Body of pancreas (tissue), 4 donors: ENCODE measurements around the gene DYNC1LI1. TPM values are rescaled to one million over a fixed set of nuclear protein-coding genes. Genes with fewer than 3 reads are reported as not detected.

Source experiments
- ATAC-seq: fragments of 150-250 bp; one replicate; pipeline ENCODE4 v1.9.1; 2016
- DNase-seq, 4 donors: peaks; one replicate each; pipeline ENCODE4 v3.0.0-alpha.2; 2019
- H3K27ac ChIP-seq, 4 donors: fragments of 200-600 bp; sonication (generic); 1 replicate in 3 of 4; 2 replicates in 1 of 4; pipeline versions ENCODE4 v1.5.1 to v1.6.1; 2016 to 2019; ENCODE audit warnings: mild to moderate bottlenecking in 1 of 4, mixed read lengths in 1 of 4, moderate library complexity in 1 of 4
- H3K27me3 ChIP-seq, 2 donors: fragments of 200-600 bp; sonication (generic); one replicate each; pipeline ENCODE4 v1.6.0; 2016; ENCODE audit warnings: mild to moderate bottlenecking in 1 of 2
- H3K36me3 ChIP-seq, 2 donors: fragments of 200-600 bp; sonication (generic); replicated peaks in 1 of 2; 2 replicates each; pipeline ENCODE4 v1.5.1; 2016; ENCODE audit warnings: low read depth in 2 of 2; ENCODE audit not compliant: insufficient read depth in 1 of 2
- H3K4me1 ChIP-seq: fragments of 200-600 bp; sonication (generic); one replicate; pipeline ENCODE4 v1.6.0; 2016
- H3K4me3 ChIP-seq, 2 donors: fragments of 200-600 bp; sonication (generic); 1 replicate in 1 of 2; 2 replicates in 1 of 2; pipeline ENCODE4 v1.5.1; 2016 to 2019
- H3K9me3 ChIP-seq, 3 donors: fragments of 200-600 bp; sonication (generic); 1 replicate in 2 of 3; 2 replicates in 1 of 3; pipeline ENCODE4 v1.5.1; 2016
- CTCF ChIP-seq, 7 experiments: fragments of 450-650 bp in 4 of 7; fragments of 200-600 bp in 3 of 7; sonication (generic) in 3 of 7; IDR thresholded peaks; one replicate each; pipeline ENCODE4 v1.5.1; 2016 to 2019; ENCODE audit warnings: antibody characterized with exemption in 7 of 7
- POLR2A ChIP-seq, 3 donors: fragments of 450-650 bp; IDR thresholded peaks; one replicate each; pipeline ENCODE4 v1.6.1; 2016; ENCODE audit warnings: antibody characterized with exemption in 3 of 3, mild to moderate bottlenecking in 2 of 3
- WGBS, 2 donors: methylation state at CpG; one replicate each; pipeline ENCODE4 v1.1.5; 2017; 5-methylcytosine and 5-hydroxymethylcytosine counted together
- intact Hi-C: fragments of 100-400 bp; cut with DNase I; formaldehyde crosslinking; loops from one replicate; pipeline ENCODE4 v1.15.1; 2023
- total RNA-seq, 2 donors: library from RNA; depleted of rRNA; stranded (reverse); fragments of >200 nt; gene quantifications; one replicate each; pipeline ENCODE4 v1.1.0, GENCODE V29; 2016

DYNC1LI1 gene
- total RNA-seq, 2 donors from 2014 or later, result 7.6 to 16.3 TPM

- Histone ChIP-seq H3K27ac (no peak overlapping the region), H3K27me3 (no peaks in the 10 kb centered on the region), H3K36me3 (no peaks in the 10 kb centered on the region), H3K4me3 (no peak overlapping the region), H3K9me3 (no peaks in the 10 kb centered on the region), H3K4me1 (no peaks in the 10 kb centered on the region)
- no peak for ATAC-seq
- TF ChIP-seq CTCF (IDR thresholded peaks at IDR 0.05) (no peak), POLR2A (IDR thresholded peaks at IDR 0.05) (no peak)
- WGBS, 2 donors, result 91 to 95% methylated on average over 2 of the region's 2 CpGs
- intact Hi-C loops, result no loop called here
- DNase-seq, result no peak
Measured at GRCh38 chr3:32542807-32543206, 27.9 kb downstream of the DYNC1LI1 start.

- intact Hi-C loops, result no loop called here
- Histone ChIP-seq H3K36me3 (no peaks in the 10 kb centered on the region), H3K4me1 (no peaks in the 10 kb centered on the region), H3K27me3 (no peaks in the 10 kb centered on the region), H3K27ac (no peak overlapping the region), H3K9me3 (no peaks in the 10 kb centered on the region), H3K4me3 (no peak overlapping the region)
- ATAC-seq, result no peak
- 69 to 73% methylated on average over 4 of the region's 4 CpGs for WGBS, 2 donors
- DNase-seq, result no peak
- no peak for TF ChIP-seq CTCF (IDR thresholded peaks at IDR 0.05)
- TF ChIP-seq POLR2A (IDR thresholded peaks at IDR 0.05), result no peak
Measured at GRCh38 chr3:32540899-32541298, 29.8 kb downstream of the DYNC1LI1 start.

- Histone ChIP-seq H3K9me3 (no peaks in the 10 kb centered on the region), H3K4me3 (no peak overlapping the region), H3K27ac (no peak overlapping the region), H3K4me1 (no peaks in the 10 kb centered on the region), H3K27me3 (no peaks in the 10 kb centered on the region), H3K36me3 (peaks cover 0 to 11% of the 10 kb centered on the region in 2 donors)
- ATAC-seq (no peak), DNase-seq (no peak)
- 93 to 94% methylated on average over 1 of the region's 1 CpG for WGBS, 2 donors
- intact Hi-C loops, result no loop called here
- TF ChIP-seq POLR2A (IDR thresholded peaks at IDR 0.05), result no peak
- no peak for TF ChIP-seq CTCF (IDR thresholded peaks at IDR 0.05)
Measured at GRCh38 chr3:32532434-32532833, 38.2 kb downstream of the DYNC1LI1 start.

GRCh38 chr3:32531010-32531647, 39.5 kb downstream of the DYNC1LI1 start:
- intact Hi-C loops, result no loop called here
- H3K9me3 ChIP-seq, result no peaks in the 10 kb centered on the region
- DNase-seq (no peak), ATAC-seq (no peak)
- no peaks in the 10 kb centered on the region for H3K4me1 ChIP-seq
- TF ChIP-seq CTCF (IDR thresholded peaks at IDR 0.05) (no peak), POLR2A (IDR thresholded peaks at IDR 0.05) (no peak)
- no peak overlapping the region for H3K27ac ChIP-seq
- peaks cover 0 to 16% of the 10 kb centered on the region in 2 donors for H3K36me3 ChIP-seq
- no peak overlapping the region for H3K4me3 ChIP-seq
- H3K27me3 ChIP-seq, result no peaks in the 10 kb centered on the region

- no peak for ATAC-seq
- Histone ChIP-seq H3K27ac (no peak overlapping the region), H3K4me3 (no peak overlapping the region), H3K36me3 (peaks cover 0 to 16% of the 10 kb centered on the region in 2 donors), H3K27me3 (no peaks in the 10 kb centered on the region), H3K9me3 (no peaks in the 10 kb centered on the region), H3K4me1 (no peaks in the 10 kb centered on the region)
- intact Hi-C loops, result no loop called here
- no peak for TF ChIP-seq POLR2A (IDR thresholded peaks at IDR 0.05)
- TF ChIP-seq CTCF (IDR thresholded peaks at IDR 0.05), result no peak
- no peak for DNase-seq
Measured at GRCh38 chr3:32525720-32526119, 44.9 kb downstream of the DYNC1LI1 start.
